Spleen (tissue), 11 donors: ENCODE measurements around the gene DHX57. TPM values are rescaled to one million over a fixed set of nuclear protein-coding genes. Genes with fewer than 3 reads are reported as not detected.
"Not testable (repeated sequence)": the region's sequence is repeated elsewhere in the genome, so short reads cannot be mapped to it uniquely, and the experiment has no call there.

Experiments
- DNase-seq: peaks from one replicate; pipeline ENCODE4 v3.0.0-alpha.2; 2020
- H3K27ac ChIP-seq, 8 donors: fragments of 200-600 bp; sonication (generic) in 7 of 8; 1 replicate in 4 of 8; 2 replicates in 4 of 8; pipeline versions ENCODE4 v1.5.0 to v1.8.0; 2016 to 2021; ENCODE audit warnings: inconsistent platforms in 4 of 8, mild to moderate bottlenecking in 4 of 8, moderate library complexity in 1 of 8
- H3K27me3 ChIP-seq, 7 donors: fragments of 200-600 bp; sonication (generic) in 6 of 7; replicated peaks in 1 of 7; 1 replicate in 4 of 7; 2 replicates in 3 of 7; pipeline versions ENCODE4 v1.5.0 to v1.8.0; 2016 to 2021; ENCODE audit warnings: inconsistent platforms in 3 of 7, mild to moderate bottlenecking in 1 of 7
- H3K36me3 ChIP-seq, 6 donors: fragments of 200-600 bp; sonication (generic) in 5 of 6; 1 replicate in 4 of 6; 2 replicates in 2 of 6; pipeline versions ENCODE4 v1.5.0 to v1.8.0; 2016 to 2021; ENCODE audit warnings: inconsistent platforms in 2 of 6
- H3K4me1 ChIP-seq, 6 donors: fragments of 200-600 bp; sonication (generic) in 5 of 6; 1 replicate in 3 of 6; 2 replicates in 3 of 6; pipeline versions ENCODE4 v1.5.0 to v1.8.0; 2016 to 2021; ENCODE audit warnings: inconsistent platforms in 3 of 6
- H3K4me3 ChIP-seq, 8 donors: fragments of 200-600 bp; sonication (generic) in 7 of 8; 1 replicate in 4 of 8; 2 replicates in 4 of 8; pipeline versions ENCODE4 v1.5.0 to v1.8.0; 2016 to 2021; ENCODE audit warnings: inconsistent platforms in 4 of 8, mild to moderate bottlenecking in 4 of 8, moderate library complexity in 2 of 8
- H3K9me3 ChIP-seq, 8 donors: fragments of 200-600 bp; sonication (generic) in 7 of 8; 1 replicate in 4 of 8; 2 replicates in 4 of 8; pipeline versions ENCODE4 v1.5.0 to v1.8.0; 2016 to 2021; ENCODE audit warnings: inconsistent platforms in 4 of 8
- POLR2A ChIP-seq, 3 donors: fragments of 450-650 bp; IDR thresholded peaks; one replicate each; pipeline ENCODE4 v1.5.1; 2017; ENCODE audit warnings: antibody characterized with exemption in 3 of 3, mild to moderate bottlenecking in 1 of 3
- POLR2AphosphoS5 ChIP-seq, 3 donors: sonication (generic); formaldehyde crosslinking; IDR thresholded peaks; one replicate each; pipeline ENCODE4 v1.5.1; 2017; ENCODE audit warnings: antibody characterized with exemption in 3 of 3
- WGBS, 5 donors: extraction: QIAGEN DNeasy Blood & Tissue Kit in 3 of 5; methylation state at CpG; one replicate each; pipeline versions ENCODE4 v1.1.5 to v1.1.7; 2013 to 2018; 5-methylcytosine and 5-hydroxymethylcytosine counted together
- intact Hi-C: fragments of 100-400 bp; cut with DNase I; formaldehyde crosslinking; loops from one replicate; pipeline ENCODE4 v1.15.0; 2023; ENCODE audit warnings: low total_unique reads
- polyA plus RNA-seq, 3 donors: library from polyadenylated mRNA; stranded (reverse); fragments of 200-250 nt; gene quantifications; one replicate each; pipeline ENCODE4 v1.2.1, GENCODE V29; 2013
- total RNA-seq, 7 donors: library from RNA; depleted of rRNA in 3 of 7; stranded (reverse); fragments of >200 nt in 3 of 7; fragmentation: NEBNext Ultra II Directional in 4 of 7; extraction: Animal tissue kit (Norgen Biotek cat#: 25700) in 4 of 7; gene quantifications; one replicate each; pipeline versions ENCODE4 v1.1.0 to v1.2.1, GENCODE V29; 2016 to 2021
- TF ChIP-seq, protein P1 (sequence below), 11 experiments: fragments of 200-600 bp in 7 of 11; fragments of 450-650 bp in 4 of 11; sonication (generic) in 4 of 11; IDR thresholded peaks in 8 of 11; conservative IDR thresholded peaks in 3 of 11; 1 replicate in 7 of 11; 2 replicates in 4 of 11; pipeline versions ENCODE4 v1.4.0 to v1.8.0; 2016 to 2021; ENCODE audit warnings: antibody characterized with exemption in 11 of 11, inconsistent platforms in 4 of 11, mild to moderate bottlenecking in 1 of 11
- donor health status: healthy with polysubstance abuse.
- donor health status: DM: no; HTN: no; CAD: no; lungs with moderate emphysema.
- donor health status: DM: no; HTN: no; CAD: no.
- donor health status: Bipolar disorder and iron deficiency.
- donor health status: healthy.
- donor health status: DM: no; HTN: no; CAD: no.
- donor health status: DM: yes; HTN: yes; CAD: no.

The DHX57 gene
- total and polyA plus RNA-seq, 10 donors, result 6.5 to 24.0 (median 14.8) TPM

GRCh38 chr2:38794235-38794946 lies 81.3 kb downstream of the DHX57 start:
- H3K27me3 ChIP-seq, result no peaks in the 10 kb centered on the region
- no peak for TF ChIP-seq POLR2A (IDR thresholded peaks at IDR 0.05)
- TF ChIP-seq POLR2AphosphoS5 (IDR thresholded peaks at IDR 0.05), result no peak
- TF ChIP-seq, protein P1, sequence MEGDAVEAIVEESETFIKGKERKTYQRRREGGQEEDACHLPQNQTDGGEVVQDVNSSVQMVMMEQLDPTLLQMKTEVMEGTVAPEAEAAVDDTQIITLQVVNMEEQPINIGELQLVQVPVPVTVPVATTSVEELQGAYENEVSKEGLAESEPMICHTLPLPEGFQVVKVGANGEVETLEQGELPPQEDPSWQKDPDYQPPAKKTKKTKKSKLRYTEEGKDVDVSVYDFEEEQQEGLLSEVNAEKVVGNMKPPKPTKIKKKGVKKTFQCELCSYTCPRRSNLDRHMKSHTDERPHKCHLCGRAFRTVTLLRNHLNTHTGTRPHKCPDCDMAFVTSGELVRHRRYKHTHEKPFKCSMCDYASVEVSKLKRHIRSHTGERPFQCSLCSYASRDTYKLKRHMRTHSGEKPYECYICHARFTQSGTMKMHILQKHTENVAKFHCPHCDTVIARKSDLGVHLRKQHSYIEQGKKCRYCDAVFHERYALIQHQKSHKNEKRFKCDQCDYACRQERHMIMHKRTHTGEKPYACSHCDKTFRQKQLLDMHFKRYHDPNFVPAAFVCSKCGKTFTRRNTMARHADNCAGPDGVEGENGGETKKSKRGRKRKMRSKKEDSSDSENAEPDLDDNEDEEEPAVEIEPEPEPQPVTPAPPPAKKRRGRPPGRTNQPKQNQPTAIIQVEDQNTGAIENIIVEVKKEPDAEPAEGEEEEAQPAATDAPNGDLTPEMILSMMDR (IDR thresholded peaks at IDR 0.05 in 8 of 11, conservative IDR thresholded peaks at IDR 0.05 in 3 of 11), result no peak
- intact Hi-C loops, result no loop called here
- peaks cover 0 to 22% (median 1%) of the 10 kb centered on the region in 6 donors for H3K36me3 ChIP-seq
- H3K4me1 ChIP-seq, result peaks cover 0 to 4% (median 0%) of the 10 kb centered on the region in 6 donors
- DNase-seq, result no peak
- H3K4me3 ChIP-seq, result no peak overlapping the region
- no peaks in the 10 kb centered on the region for H3K9me3 ChIP-seq
- WGBS, 5 donors, result 85 to 95% (median 90%) methylated on average over 7 of the region's 7 CpGs
- H3K27ac ChIP-seq, result no peak overlapping the region

GRCh38 chr2:38793511-38793910 lies 82.2 kb downstream of the DHX57 start:
- H3K36me3 ChIP-seq, result peaks cover 0 to 16% (median 1%) of the 10 kb centered on the region in 6 donors
- no peak overlapping the region for H3K4me3 ChIP-seq
- intact Hi-C loops, result no loop called here
- H3K27me3 ChIP-seq, result no peaks in the 10 kb centered on the region
- no peak for DNase-seq
- WGBS, 5 donors, result 84 to 97% (median 90%) methylated on average over 5 of the region's 5 CpGs
- peaks cover 0 to 4% (median 0%) of the 10 kb centered on the region in 6 donors for H3K4me1 ChIP-seq
- no peak overlapping the region for H3K27ac ChIP-seq
- TF ChIP-seq, protein P1 (IDR thresholded peaks at IDR 0.05 in 8 of 11, conservative IDR thresholded peaks at IDR 0.05 in 3 of 11), result no peak
- TF ChIP-seq POLR2A (IDR thresholded peaks at IDR 0.05), result no peak
- TF ChIP-seq POLR2AphosphoS5 (IDR thresholded peaks at IDR 0.05), result no peak
- no peaks in the 10 kb centered on the region for H3K9me3 ChIP-seq

DNA sequence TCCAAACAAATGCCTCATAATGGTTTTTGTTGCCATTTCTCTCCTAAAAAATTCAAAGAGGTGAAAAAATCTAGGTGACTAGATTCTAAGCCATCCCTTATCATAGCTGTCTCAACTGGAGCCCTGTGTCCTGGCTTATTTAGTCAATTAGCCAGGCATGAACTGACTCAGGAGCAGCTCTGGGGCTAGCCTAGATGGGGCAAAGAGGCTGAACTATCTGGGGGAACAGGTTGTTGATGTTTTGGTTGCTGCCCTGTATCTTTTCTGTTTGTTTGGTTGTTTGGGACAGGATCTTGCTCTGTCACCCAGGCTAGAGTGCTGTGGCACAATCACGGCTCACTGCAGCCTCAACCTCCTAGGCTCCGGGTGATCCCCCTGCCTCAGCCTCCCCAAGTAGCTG lies 83.0 kb downstream of the DHX57 start:
- Histone ChIP-seq H3K4me3 (no peak overlapping the region), H3K27ac (no peak overlapping the region), H3K9me3 (no peaks in the 10 kb centered on the region), H3K4me1 (peaks cover 0 to 4% (median 0%) of the 10 kb centered on the region in 6 donors), H3K36me3 (peaks cover 0 to 8% (median 0%) of the 10 kb centered on the region in 6 donors), H3K27me3 (no peaks in the 10 kb centered on the region)
- 39 to 50% (median 50%) methylated on average over 2 of the region's 2 CpGs for WGBS, 5 donors
- intact Hi-C loops, result no loop called here
- no peak for DNase-seq
- TF ChIP-seq POLR2A (IDR thresholded peaks at IDR 0.05), result no peak
- TF ChIP-seq, protein P1 (IDR thresholded peaks at IDR 0.05 in 8 of 11, conservative IDR thresholded peaks at IDR 0.05 in 3 of 11), result no peak
- TF ChIP-seq POLR2AphosphoS5 (IDR thresholded peaks at IDR 0.05), result no peak

DNA sequence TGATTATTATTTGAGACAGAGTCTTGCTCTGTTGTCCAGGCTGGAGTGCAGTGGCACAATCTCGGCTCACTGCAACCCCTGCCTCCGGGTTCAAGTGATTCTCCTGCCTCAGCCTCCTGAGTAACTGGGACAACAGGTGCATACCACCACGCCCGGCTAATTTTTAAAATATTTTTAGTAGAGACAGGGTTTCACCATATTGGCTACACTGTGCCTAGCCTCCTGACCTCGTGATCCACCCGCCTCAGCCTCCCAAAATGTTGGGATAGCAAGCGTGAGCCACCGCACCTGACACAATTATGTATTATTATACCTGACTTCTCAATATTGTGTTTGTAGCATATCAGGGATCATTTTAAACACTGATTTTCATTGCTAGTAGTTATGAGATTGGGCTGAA lies 83.4 kb downstream of the DHX57 start:
- H3K27ac ChIP-seq, H3K27me3 ChIP-seq, H3K36me3 ChIP-seq, H3K4me3 ChIP-seq, H3K9me3 ChIP-seq, DNase-seq, H3K4me1 ChIP-seq, intact Hi-C loops: not testable (repeated sequence)
- 92 to 96% (median 93%) methylated on average over 8 of the region's 8 CpGs for WGBS, 5 donors
